Measurements from ENCODE around the gene LDLRAP1. TPM values are rescaled to one million over a fixed set of nuclear protein-coding genes. Genes with fewer than 3 reads are reported as not detected.
"Not testable (repeated sequence)": the region's sequence is repeated elsewhere in the genome, so short reads cannot be mapped to it uniquely, and the experiment has no call there.

LDLRAP1 gene
- total and polyA plus RNA-seq, 2 experiments from 2014 or later: 23.6 to 26.9 TPM

DNA sequence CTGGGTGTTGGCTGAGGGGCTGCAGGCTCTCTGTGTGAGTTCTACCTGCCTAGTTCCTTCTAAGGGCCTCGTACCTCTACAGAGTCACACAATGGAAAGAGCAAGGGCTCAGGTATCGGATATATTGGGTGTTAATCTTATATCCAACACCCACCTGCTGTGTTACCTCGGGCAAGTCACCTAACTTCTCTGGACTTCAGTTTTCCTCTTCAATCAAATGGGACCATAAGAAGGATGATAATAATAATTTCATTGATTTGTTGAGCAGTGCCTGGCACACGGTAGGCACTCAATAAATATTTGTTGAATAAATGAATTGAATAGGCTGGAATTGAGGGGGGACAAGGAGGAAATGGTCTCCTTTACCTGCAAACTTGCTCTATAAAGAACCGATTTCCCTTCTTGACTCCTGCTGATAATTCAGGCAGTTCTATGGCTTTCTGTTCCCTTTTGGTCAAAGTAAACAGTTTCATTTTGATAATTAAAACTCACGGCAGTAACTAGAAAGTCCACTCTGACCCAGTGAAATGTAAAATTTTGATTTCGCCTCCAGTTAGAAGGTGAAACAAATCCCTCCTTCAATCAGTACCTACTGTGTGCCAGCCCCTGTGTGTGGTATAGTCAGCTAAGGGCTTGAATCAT, 56.7 kb downstream of the LDLRAP1 start:
- Histone ChIP-seq H4K20me1 (ENCODE audit: insufficient read depth) (no peaks in the 10 kb centered on the region), H2AFZ (no peak overlapping the region), H3K9me2 (ENCODE audit: insufficient read depth) (no peaks in the 10 kb centered on the region), H3K9me3 (ENCODE audit: low read depth) (no peaks in the 10 kb centered on the region), H3F3A (ENCODE audit: insufficient read depth) (no peaks in the 10 kb centered on the region), H3K4me3 (no peak overlapping the region), H3K4me1 (ENCODE audit: insufficient read depth) (no peaks in the 10 kb centered on the region), H3K9ac (no peak overlapping the region), H3K79me2 (ENCODE audit: insufficient read depth) (no peaks in the 10 kb centered on the region), H3K27ac (no peak overlapping the region), H3K27me3 (replicated peaks; ENCODE audit: insufficient read depth) (0 out of 2 replicates have a peak, but pooled peaks cover 2% of the 10 kb centered on the region), H3K4me2 (ENCODE audit: unreplicated experiment) (no peak overlapping the region), H3K36me3 (ENCODE audit: low read depth) (no peaks in the 10 kb centered on the region)
- 76 to 84% methylated on average over 7 of the region's 7 CpGs for WGBS, 2 experiments (ENCODE audit: low coverage in 1 of 2, low lambda C conversion rate in 2 of 2, missing lambda C conversion rate in 2 of 2)
- no peak for TF ChIP-seq EZH2phosphoT487 (IDR thresholded peaks at IDR 0.05; ENCODE audit: insufficient read depth, low read depth)
- TF ChIP-seq EZH2 (IDR thresholded peaks at IDR 0.05; ENCODE audit: insufficient read depth, poor library complexity, severe bottlenecking): no peak
- in situ Hi-C loops (cut with MboI): no loop called here
- DNase-seq: no peak

DNA sequence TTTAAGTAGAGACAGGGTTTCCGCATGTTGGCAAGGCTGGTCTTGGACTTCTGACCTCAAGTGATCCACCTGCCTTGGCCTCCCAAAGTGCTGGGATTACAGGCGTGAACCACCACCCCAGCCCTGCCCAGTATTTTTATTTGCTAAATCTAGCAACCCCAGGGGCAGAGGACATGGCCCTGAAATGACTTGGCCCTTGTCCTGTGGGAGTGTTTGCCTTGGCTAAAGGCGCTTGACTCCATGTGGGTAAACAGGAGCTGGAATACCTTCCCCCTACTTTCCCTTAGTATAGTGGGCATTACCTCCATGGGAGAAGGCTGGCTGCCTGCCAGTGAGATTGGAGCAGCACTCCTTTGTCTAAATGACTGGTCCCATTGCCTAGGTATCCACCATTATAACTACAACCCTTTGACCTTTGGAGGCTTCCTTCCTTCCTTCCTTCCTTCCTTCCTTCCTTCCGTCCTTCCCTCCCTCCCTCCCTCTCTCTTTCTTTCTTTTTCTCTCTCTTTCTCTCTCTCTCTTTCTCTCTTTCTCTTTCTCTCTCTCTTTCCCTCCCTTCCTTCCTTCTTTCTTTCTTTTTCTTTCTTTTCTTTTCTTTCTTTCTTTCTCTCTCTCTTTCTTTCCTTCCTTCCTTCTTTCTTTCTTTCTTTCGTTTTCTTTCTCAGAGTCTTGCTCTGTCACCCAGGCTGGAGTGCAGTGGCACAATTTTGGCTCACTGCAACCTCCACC, 57.7 kb downstream of the LDLRAP1 start:
- H3K9me2 ChIP-seq (ENCODE audit: insufficient read depth); H2AFZ ChIP-seq; H3K4me2 ChIP-seq (ENCODE audit: unreplicated experiment); H3K79me2 ChIP-seq (ENCODE audit: insufficient read depth); H3K4me3 ChIP-seq; H3K9ac ChIP-seq; DNase-seq; H4K20me1 ChIP-seq (ENCODE audit: insufficient read depth); H3K9me3 ChIP-seq (ENCODE audit: low read depth); H3F3A ChIP-seq (ENCODE audit: insufficient read depth); H3K4me1 ChIP-seq (ENCODE audit: insufficient read depth); H3K27ac ChIP-seq; H3K36me3 ChIP-seq (ENCODE audit: low read depth); in situ Hi-C loops (cut with MboI): not testable (repeated sequence)
- H3K27me3 ChIP-seq (replicated peaks; ENCODE audit: insufficient read depth): 0 out of 2 replicates have a peak, but pooled peaks cover 12% of the 10 kb centered on the region
- 61 to 80% methylated on average over 4 to 5 of the region's 5 CpGs for WGBS, 2 experiments (ENCODE audit: low coverage in 1 of 2, low lambda C conversion rate in 2 of 2, missing lambda C conversion rate in 2 of 2)

DNA sequence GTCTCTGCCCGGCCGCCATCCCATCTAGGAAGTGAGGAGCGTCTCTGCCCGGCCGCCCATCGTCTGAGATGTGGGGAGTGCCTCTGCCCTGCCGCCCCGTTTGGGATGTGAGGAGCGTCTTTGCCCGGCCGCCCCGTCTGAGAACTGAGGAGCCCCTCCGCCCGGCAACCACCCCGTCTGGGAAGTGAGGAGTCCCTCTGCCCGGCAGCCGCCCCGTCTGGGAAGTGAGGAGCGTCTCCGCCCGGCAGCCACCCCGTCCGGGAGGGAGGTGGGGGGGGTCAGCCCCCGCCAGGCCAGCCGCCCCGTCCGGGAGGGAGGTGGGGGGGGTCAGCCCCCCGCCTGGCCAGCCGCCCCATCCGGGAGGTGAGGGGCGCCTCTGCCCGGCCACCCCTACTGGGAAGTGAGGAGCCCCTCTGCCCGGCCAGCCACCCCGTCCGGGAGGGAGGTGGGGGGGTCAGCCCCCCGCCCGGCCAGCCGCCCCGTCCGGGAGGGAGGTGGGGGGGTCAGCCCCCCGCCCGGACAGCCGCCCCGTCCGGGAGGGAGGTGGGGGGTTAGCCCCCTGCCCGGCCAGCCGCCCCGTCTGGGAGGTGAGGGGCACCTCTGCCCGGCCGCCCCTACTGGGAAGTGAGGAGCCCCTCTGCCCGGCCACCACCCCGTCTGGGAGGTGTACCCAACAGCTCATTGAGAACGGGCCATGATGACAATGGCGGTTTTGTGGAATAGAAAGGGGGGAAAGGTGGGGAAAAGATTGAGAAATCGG, 60.6 kb downstream of the LDLRAP1 start:
- H3K79me2 ChIP-seq (ENCODE audit: insufficient read depth); H3K4me2 ChIP-seq (ENCODE audit: unreplicated experiment); H3F3A ChIP-seq (ENCODE audit: insufficient read depth); H3K9ac ChIP-seq; H4K20me1 ChIP-seq (ENCODE audit: insufficient read depth); H3K9me2 ChIP-seq (ENCODE audit: insufficient read depth); H3K9me3 ChIP-seq (ENCODE audit: low read depth); H3K27ac ChIP-seq; in situ Hi-C loops (cut with MboI); H3K36me3 ChIP-seq (ENCODE audit: low read depth); H3K4me3 ChIP-seq; DNase-seq; H3K4me1 ChIP-seq (ENCODE audit: insufficient read depth); H2AFZ ChIP-seq: not testable (repeated sequence)
- WGBS, 2 experiments (ENCODE audit: low coverage in 1 of 2, low lambda C conversion rate in 2 of 2, missing lambda C conversion rate in 2 of 2): 85% methylated on average over 24 of the region's 55 CpGs; no CpG with 5 or more reads in 1 of the 2 experiments
- 0 out of 2 replicates have a peak, but pooled peaks cover 12% of the 10 kb centered on the region for H3K27me3 ChIP-seq (replicated peaks; ENCODE audit: insufficient read depth)

DNA sequence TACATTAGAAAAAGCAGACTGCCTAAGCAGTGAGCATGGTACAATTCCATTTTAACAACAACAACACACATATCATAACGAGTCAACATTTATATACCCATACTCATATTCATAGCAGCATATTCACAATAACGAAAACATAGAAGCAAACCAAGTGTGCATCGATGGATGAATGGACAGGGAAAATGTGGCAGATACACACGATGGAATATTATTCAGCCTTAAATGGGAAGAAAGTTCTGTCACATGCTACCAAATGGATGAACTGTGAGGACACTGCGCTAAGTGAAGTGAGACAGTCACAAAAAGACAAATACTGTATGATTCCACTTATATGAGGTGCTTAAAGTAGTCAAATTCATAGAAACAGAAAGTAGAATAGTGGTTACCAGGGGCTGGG, 63.7 kb downstream of the LDLRAP1 start:
- H3K4me2 ChIP-seq (ENCODE audit: unreplicated experiment): no peak overlapping the region
- in situ Hi-C loops (cut with MboI): no loop called here
- no peak overlapping the region for H3K27ac ChIP-seq
- no peaks in the 10 kb centered on the region for H3K4me1 ChIP-seq (ENCODE audit: insufficient read depth)
- TF ChIP-seq EZH2phosphoT487 (IDR thresholded peaks at IDR 0.05; ENCODE audit: insufficient read depth, low read depth) (no peak), EZH2 (IDR thresholded peaks at IDR 0.05; ENCODE audit: insufficient read depth, poor library complexity, severe bottlenecking) (no peak)
- H3K36me3 ChIP-seq (ENCODE audit: low read depth): no peaks in the 10 kb centered on the region
- whole genome bisulfite sequencing, 2 experiments (ENCODE audit: low coverage in 1 of 2, low lambda C conversion rate in 2 of 2, missing lambda C conversion rate in 2 of 2): 75 to 77% methylated on average over 5 of the region's 5 CpGs
- no peaks in the 10 kb centered on the region for H3K79me2 ChIP-seq (ENCODE audit: insufficient read depth)
- no peaks in the 10 kb centered on the region for H3F3A ChIP-seq (ENCODE audit: insufficient read depth)
- H3K9me3 ChIP-seq (ENCODE audit: low read depth): no peaks in the 10 kb centered on the region
- DNase-seq: no peak
- no peak overlapping the region for H3K4me3 ChIP-seq
- H3K9me2 ChIP-seq (ENCODE audit: insufficient read depth): no peaks in the 10 kb centered on the region
- no peaks in the 10 kb centered on the region for H4K20me1 ChIP-seq (ENCODE audit: insufficient read depth)
- no peak overlapping the region for H2AFZ ChIP-seq
- peaks cover 31% of the 10 kb centered on the region for H3K27me3 ChIP-seq (replicated peaks; ENCODE audit: insufficient read depth)
- no peak overlapping the region for H3K9ac ChIP-seq

All from GM23248 (cell line).